ENCODE data around the gene ERBB4. TPM values are rescaled to one million over a fixed set of nuclear protein-coding genes. Genes with fewer than 3 reads are reported as not detected.

Gene ERBB4
- total RNA-seq, 3 donors from 2014 or later, result 1.6 to 53.1 (median 18.4) TPM

- Histone ChIP-seq H3K27ac (no peak overlapping the region), H3K27me3 (no peaks in the 10 kb centered on the region), H3K4me1 (no peaks in the 10 kb centered on the region), H3K9me3 (no peaks in the 10 kb centered on the region), H3K4me3 (no peak overlapping the region), H3K36me3 (no peaks in the 10 kb centered on the region)
- intact Hi-C loops (cut with DNase I; ENCODE audit: low total_unique reads), result no loop called here
- no peak for DNase-seq (ENCODE audit: low spot score in 2 of 2)
- TF ChIP-seq, protein P1, sequence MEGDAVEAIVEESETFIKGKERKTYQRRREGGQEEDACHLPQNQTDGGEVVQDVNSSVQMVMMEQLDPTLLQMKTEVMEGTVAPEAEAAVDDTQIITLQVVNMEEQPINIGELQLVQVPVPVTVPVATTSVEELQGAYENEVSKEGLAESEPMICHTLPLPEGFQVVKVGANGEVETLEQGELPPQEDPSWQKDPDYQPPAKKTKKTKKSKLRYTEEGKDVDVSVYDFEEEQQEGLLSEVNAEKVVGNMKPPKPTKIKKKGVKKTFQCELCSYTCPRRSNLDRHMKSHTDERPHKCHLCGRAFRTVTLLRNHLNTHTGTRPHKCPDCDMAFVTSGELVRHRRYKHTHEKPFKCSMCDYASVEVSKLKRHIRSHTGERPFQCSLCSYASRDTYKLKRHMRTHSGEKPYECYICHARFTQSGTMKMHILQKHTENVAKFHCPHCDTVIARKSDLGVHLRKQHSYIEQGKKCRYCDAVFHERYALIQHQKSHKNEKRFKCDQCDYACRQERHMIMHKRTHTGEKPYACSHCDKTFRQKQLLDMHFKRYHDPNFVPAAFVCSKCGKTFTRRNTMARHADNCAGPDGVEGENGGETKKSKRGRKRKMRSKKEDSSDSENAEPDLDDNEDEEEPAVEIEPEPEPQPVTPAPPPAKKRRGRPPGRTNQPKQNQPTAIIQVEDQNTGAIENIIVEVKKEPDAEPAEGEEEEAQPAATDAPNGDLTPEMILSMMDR (IDR thresholded peaks at IDR 0.05), result no peak
- TF ChIP-seq POLR2AphosphoS5 (IDR thresholded peaks at IDR 0.05) (no peak), POLR2A (IDR thresholded peaks at IDR 0.05) (no peak)
Observed at GRCh38 chr2:212177724-212178123, 360.9 kb downstream of the ERBB4 start.

DNA sequence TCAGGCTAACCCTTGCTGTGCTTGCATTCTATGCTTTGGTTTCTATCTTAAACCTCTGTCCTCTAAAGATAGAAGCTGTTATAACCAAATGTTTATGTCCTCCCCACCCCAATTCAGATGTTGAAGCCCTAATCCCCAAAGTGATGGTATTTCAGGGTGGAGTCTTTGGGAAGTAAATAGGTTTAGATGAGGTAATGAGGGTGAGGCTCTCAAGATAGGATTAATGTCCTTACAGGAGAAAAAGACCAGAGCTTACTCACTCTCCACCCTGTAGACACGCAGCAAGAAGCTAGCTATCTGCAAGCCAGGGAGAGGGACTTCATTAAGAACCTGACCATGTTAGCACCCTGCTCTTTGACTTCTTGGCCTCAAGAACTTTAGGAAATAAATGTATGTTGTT, 362.5 kb downstream of the ERBB4 start:
- no peak overlapping the region for H3K4me3 ChIP-seq
- H3K36me3 ChIP-seq, result no peaks in the 10 kb centered on the region
- no peaks in the 10 kb centered on the region for H3K9me3 ChIP-seq
- H3K27ac ChIP-seq, result no peak overlapping the region
- H3K27me3 ChIP-seq, result no peaks in the 10 kb centered on the region
- intact Hi-C loops (cut with DNase I; ENCODE audit: low total_unique reads), result no loop called here
- DNase-seq (ENCODE audit: low spot score in 2 of 2), result no peak
- H3K4me1 ChIP-seq, result no peaks in the 10 kb centered on the region
- TF ChIP-seq, protein P1 (IDR thresholded peaks at IDR 0.05), result no peak
- TF ChIP-seq POLR2A (IDR thresholded peaks at IDR 0.05), result no peak

GRCh38 chr2:212173756-212174510, 364.7 kb downstream of the ERBB4 start:
- TF ChIP-seq POLR2AphosphoS5 (IDR thresholded peaks at IDR 0.05) (no peak), POLR2A (IDR thresholded peaks at IDR 0.05) (no peak)
- TF ChIP-seq, protein P1 (IDR thresholded peaks at IDR 0.05), result no peak
- Histone ChIP-seq H3K27me3 (no peaks in the 10 kb centered on the region), H3K4me1 (no peaks in the 10 kb centered on the region), H3K9me3 (no peaks in the 10 kb centered on the region), H3K4me3 (no peak overlapping the region), H3K36me3 (no peaks in the 10 kb centered on the region), H3K27ac (no peak overlapping the region)
- no peak for DNase-seq (ENCODE audit: low spot score in 2 of 2)
- intact Hi-C loops (cut with DNase I; ENCODE audit: low total_unique reads), result no loop called here

DNA sequence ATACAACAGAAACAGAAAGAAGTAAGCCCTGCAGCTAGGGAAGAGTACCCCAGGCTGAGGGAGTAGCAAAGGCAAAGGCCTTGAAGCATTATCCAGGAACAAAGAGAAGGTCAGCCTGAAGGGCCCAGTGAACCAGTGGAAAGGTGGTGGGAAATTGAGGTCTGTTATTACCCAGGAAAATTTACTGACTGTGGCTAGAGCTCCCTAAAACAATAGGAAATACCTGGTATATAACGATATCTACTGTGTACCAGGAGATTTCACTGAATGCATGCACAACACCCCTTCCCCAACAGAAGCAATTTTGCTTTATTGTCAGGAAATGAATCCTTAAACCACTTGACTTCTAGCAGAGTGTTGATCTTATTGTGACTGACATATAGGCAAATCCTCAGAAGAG, 365.3 kb downstream of the ERBB4 start:
- no peaks in the 10 kb centered on the region for H3K36me3 ChIP-seq

DNA sequence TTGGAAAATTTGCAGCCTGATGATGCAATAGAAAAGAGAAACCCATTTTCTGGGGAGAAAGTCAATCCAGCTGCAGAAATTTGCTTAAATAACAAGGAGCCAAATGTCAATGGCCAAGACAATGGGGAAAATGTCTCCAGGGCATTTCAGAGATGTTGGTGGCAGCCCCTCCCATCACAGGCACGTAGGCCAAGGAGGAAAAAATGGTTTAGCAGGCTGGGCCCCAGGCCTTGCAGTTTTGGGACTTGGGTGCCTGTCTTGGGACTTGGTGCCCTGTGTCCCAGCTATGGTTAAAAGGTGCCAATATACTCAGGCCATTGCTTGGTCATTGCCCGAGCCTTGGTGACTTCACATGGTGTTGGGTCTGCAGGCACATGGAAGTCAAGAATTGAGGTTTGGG, 368.2 kb downstream of the ERBB4 start:
- intact Hi-C loops (cut with DNase I; ENCODE audit: low total_unique reads), result no loop called here

More for the DNA sequence above, 365.3 kb downstream of the ERBB4 start:
- H3K4me3 ChIP-seq, result no peak overlapping the region
- H3K4me1 ChIP-seq, result no peaks in the 10 kb centered on the region
- no peaks in the 10 kb centered on the region for H3K9me3 ChIP-seq
- no peak for DNase-seq (ENCODE audit: low spot score in 2 of 2)
- no peaks in the 10 kb centered on the region for H3K27me3 ChIP-seq
- no peak overlapping the region for H3K27ac ChIP-seq
- TF ChIP-seq POLR2AphosphoS5 (IDR thresholded peaks at IDR 0.05) (no peak), POLR2A (IDR thresholded peaks at IDR 0.05) (no peak)
- TF ChIP-seq, protein P1 (IDR thresholded peaks at IDR 0.05), result no peak
- intact Hi-C loops (cut with DNase I; ENCODE audit: low total_unique reads), result no loop called here

More for the DNA sequence above, 368.2 kb downstream of the ERBB4 start:
- no peak overlapping the region for H3K4me3 ChIP-seq
- H3K4me1 ChIP-seq, result no peaks in the 10 kb centered on the region
- DNase-seq (ENCODE audit: low spot score in 2 of 2), result no peak
- H3K27ac ChIP-seq, result no peak overlapping the region
- no peaks in the 10 kb centered on the region for H3K9me3 ChIP-seq
- TF ChIP-seq, protein P1 (IDR thresholded peaks at IDR 0.05), result no peak
- TF ChIP-seq POLR2AphosphoS5 (IDR thresholded peaks at IDR 0.05) (no peak), POLR2A (IDR thresholded peaks at IDR 0.05) (no peak)
- H3K36me3 ChIP-seq, result no peaks in the 10 kb centered on the region
- no peaks in the 10 kb centered on the region for H3K27me3 ChIP-seq

Measured in breast epithelium (tissue), 4 donors.